ENCODE measurements around the gene MKNK2. TPM values are rescaled to one million over a fixed set of nuclear protein-coding genes. Genes with fewer than 3 reads are reported as not detected.

MKNK2 gene
- total RNA-seq, 1 donor from 2014 or later: 314 TPM

- ATAC-seq (no peak), DNase-seq (no peak)
- no peaks in the 10 kb centered on the region for H3K9me3 ChIP-seq
- H3K27ac ChIP-seq: peak overlapping the region; percentile 99
- peaks cover 74% of the 10 kb centered on the region for H3K4me1 ChIP-seq
- intact Hi-C loops (cut with DNase I): no loop called here
- no peaks in the 10 kb centered on the region for H3K27me3 ChIP-seq
- TF ChIP-seq, protein P1, sequence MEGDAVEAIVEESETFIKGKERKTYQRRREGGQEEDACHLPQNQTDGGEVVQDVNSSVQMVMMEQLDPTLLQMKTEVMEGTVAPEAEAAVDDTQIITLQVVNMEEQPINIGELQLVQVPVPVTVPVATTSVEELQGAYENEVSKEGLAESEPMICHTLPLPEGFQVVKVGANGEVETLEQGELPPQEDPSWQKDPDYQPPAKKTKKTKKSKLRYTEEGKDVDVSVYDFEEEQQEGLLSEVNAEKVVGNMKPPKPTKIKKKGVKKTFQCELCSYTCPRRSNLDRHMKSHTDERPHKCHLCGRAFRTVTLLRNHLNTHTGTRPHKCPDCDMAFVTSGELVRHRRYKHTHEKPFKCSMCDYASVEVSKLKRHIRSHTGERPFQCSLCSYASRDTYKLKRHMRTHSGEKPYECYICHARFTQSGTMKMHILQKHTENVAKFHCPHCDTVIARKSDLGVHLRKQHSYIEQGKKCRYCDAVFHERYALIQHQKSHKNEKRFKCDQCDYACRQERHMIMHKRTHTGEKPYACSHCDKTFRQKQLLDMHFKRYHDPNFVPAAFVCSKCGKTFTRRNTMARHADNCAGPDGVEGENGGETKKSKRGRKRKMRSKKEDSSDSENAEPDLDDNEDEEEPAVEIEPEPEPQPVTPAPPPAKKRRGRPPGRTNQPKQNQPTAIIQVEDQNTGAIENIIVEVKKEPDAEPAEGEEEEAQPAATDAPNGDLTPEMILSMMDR (IDR thresholded peaks at IDR 0.05): no peak
- no peaks in the 10 kb centered on the region for H3K36me3 ChIP-seq
- H3K4me3 ChIP-seq: no peak overlapping the region
These were observed 6.7 kb upstream of the MKNK2 start for GRCh38 chr19:2057484-2058469.

GRCh38 chr19:2056837-2057192 lies 5.8 kb upstream of the MKNK2 start:
- TF ChIP-seq, protein P1 (IDR thresholded peaks at IDR 0.05): no peak
- no peak overlapping the region for H3K4me3 ChIP-seq
- no peak for ATAC-seq
- H3K27me3 ChIP-seq: no peaks in the 10 kb centered on the region
- intact Hi-C loops (cut with DNase I): no loop called here
- no peaks in the 10 kb centered on the region for H3K9me3 ChIP-seq
- no peak for DNase-seq
- peaks cover 74% of the 10 kb centered on the region for H3K4me1 ChIP-seq
- no peaks in the 10 kb centered on the region for H3K36me3 ChIP-seq
- H3K27ac ChIP-seq: peak overlapping the region; percentile 99

- TF ChIP-seq, protein P1 (IDR thresholded peaks at IDR 0.05): peak; percentile 11
These were observed 5.1 kb upstream of the MKNK2 start for GRCh38 chr19:2055931-2056836.

DNA sequence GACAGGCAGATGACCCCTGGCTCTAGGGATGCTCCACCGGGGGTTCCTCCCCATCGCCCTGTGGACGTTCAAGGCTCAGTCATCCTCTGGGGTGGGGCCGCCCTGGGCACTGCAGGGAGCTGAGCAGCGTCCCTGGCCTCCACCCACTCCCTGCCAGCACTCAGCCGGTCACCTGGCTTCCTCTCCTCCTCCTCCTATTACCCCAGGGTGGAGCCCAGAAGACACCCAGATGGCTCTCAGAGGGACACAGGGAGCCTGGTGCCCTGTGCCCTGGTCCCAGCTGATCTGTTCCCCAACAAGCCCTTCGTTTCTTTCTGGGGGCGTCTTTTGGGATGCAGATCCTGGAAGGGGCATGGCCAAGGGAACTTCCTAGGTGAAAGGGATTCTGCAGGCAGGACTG lies 3.7 kb upstream of the MKNK2 start:
- H3K27me3 ChIP-seq: no peaks in the 10 kb centered on the region
- no peak for ATAC-seq
- H3K4me3 ChIP-seq: no peak overlapping the region
- H3K36me3 ChIP-seq: no peaks in the 10 kb centered on the region
- intact Hi-C loops (cut with DNase I): no loop called here
- no peak for DNase-seq
- H3K27ac ChIP-seq: peak overlapping the region; percentile 93
- TF ChIP-seq, protein P1 (IDR thresholded peaks at IDR 0.05): no peak
- H3K4me1 ChIP-seq: peaks cover 69% of the 10 kb centered on the region
- no peaks in the 10 kb centered on the region for H3K9me3 ChIP-seq

More at GRCh38 chr19:2055931-2056836, 5.1 kb upstream of the MKNK2 start:
- H3K4me3 ChIP-seq: peak overlapping the region; percentile 42
- no peaks in the 10 kb centered on the region for H3K27me3 ChIP-seq
- H3K9me3 ChIP-seq: no peaks in the 10 kb centered on the region
- DNase-seq (peak; percentile 69), ATAC-seq (peak; percentile 1)
- H3K4me1 ChIP-seq: peaks cover 80% of the 10 kb centered on the region
- H3K27ac ChIP-seq: peak overlapping the region; percentile 93
- intact Hi-C loops (cut with DNase I): no loop called here
- H3K36me3 ChIP-seq: no peaks in the 10 kb centered on the region

DNA sequence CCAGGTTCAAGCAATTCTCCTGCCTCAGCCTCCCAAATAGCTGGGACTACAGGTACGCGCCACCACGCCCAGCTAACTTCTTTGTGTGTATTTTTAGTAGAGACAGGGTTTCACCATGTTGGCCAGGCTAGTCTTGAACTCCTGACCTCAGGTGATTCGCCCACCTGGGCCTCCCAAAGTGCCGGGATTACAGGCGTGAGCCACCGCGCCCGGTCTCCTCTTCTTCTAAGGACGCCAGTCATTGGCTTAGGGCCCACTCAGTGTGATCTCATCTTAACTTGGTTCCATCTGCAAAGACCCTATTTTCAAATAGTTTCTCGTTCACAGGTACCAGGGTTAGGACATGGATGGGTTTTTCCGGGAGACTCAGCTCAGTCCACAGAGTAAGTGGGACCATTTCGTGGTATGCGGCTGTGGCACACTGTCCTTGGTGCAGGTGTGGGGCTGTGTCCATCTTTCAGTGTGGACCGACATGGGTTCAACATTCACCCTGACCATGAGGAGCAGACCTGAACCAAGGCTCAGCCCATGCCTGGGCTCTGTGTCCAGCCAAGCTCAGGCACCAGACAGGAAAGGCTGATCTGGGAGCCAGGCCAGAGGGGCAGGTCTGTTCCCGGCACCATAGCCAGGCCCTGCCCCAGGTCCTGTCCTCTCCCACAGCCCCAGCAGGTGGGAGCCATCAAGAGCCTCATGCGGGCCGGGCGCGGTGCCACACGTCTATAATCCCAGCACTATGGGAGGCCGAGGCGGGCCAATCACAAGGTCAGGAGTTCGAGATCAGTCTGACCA lies 2.8 kb upstream of the MKNK2 start:
- peak overlapping the region; percentile 93 for H3K27ac ChIP-seq
- ATAC-seq: no peak

More for the DNA sequence above, 2.8 kb upstream of the MKNK2 start:
- Histone ChIP-seq H3K9me3 (no peaks in the 10 kb centered on the region), H3K36me3 (peaks cover 8% of the 10 kb centered on the region), H3K4me3 (no peak overlapping the region), H3K27me3 (no peaks in the 10 kb centered on the region), H3K4me1 (peaks cover 67% of the 10 kb centered on the region)
- intact Hi-C loops (cut with DNase I): no loop called here
- TF ChIP-seq, protein P1 (IDR thresholded peaks at IDR 0.05): no peak
- peak; percentile 84 for DNase-seq
